Neural cell (in vitro differentiated cells): ENCODE results near the gene ASPDH. TPM values are rescaled to one million over a fixed set of nuclear protein-coding genes. Genes with fewer than 3 reads are reported as not detected.

Experiments used
- H2AFZ ChIP-seq: fragments of 200-600, 300-800 bp; sonication (generic), shearing (Covaris generic); 2 replicates; pipeline ENCODE4 v1.6.0; 2014; ENCODE audit warnings: low read depth, mild to moderate bottlenecking, antibody characterized with exemption, low read length, moderate library complexity
- H3F3A ChIP-seq: fragments of 200-600 bp; shearing (Covaris generic); 2 replicates; pipeline ENCODE4 v1.6.1; 2016; ENCODE audit warnings: mild to moderate bottlenecking, moderate library complexity, mixed read lengths, antibody characterized with exemption, low read length; ENCODE audit not compliant: insufficient read depth, poor library complexity, severe bottlenecking
- H3K27ac ChIP-seq: fragments of 200-600, 300-800 bp; sonication (generic), shearing (Covaris generic); 2 replicates; pipeline ENCODE4 v1.5.1; 2014; ENCODE audit warnings: mild to moderate bottlenecking, low read length, moderate library complexity
- H3K27me3 ChIP-seq: fragments of 300-800, 200-600 bp; sonication (generic), shearing (Covaris generic); 2 replicates; pipeline ENCODE4 v1.6.0; 2014; ENCODE audit warnings: mild to moderate bottlenecking, low read depth, low read length, moderate library complexity; ENCODE audit not compliant: insufficient read depth
- H3K36me3 ChIP-seq: fragments of 300-800, 200-600 bp; sonication (generic), shearing (Covaris generic); 2 replicates; pipeline ENCODE4 v1.5.1; 2014; ENCODE audit warnings: mild to moderate bottlenecking, antibody characterized with exemption, low read length, moderate library complexity; ENCODE audit not compliant: insufficient read depth
- H3K4me2 ChIP-seq: fragments of 300-800, 200-600 bp; sonication (generic), shearing (Covaris generic); 2 replicates; pipeline ENCODE4 v1.6.0; 2014; ENCODE audit warnings: mild to moderate bottlenecking, low read length
- H3K4me3 ChIP-seq: fragments of 300-800, 200-600 bp; sonication (generic), shearing (Covaris generic); 2 replicates; pipeline ENCODE4 v1.5.1; 2014; ENCODE audit warnings: mild to moderate bottlenecking, low read length, moderate library complexity
- H3K79me2 ChIP-seq: fragments of 200-600 bp; shearing (Covaris generic); replicated peaks from 2 replicates; pipeline ENCODE4 v1.6.0; 2014; ENCODE audit warnings: mild to moderate bottlenecking, low read length, moderate library complexity; ENCODE audit not compliant: insufficient read depth
- H3K9ac ChIP-seq: fragments of 300-800, 200-600 bp; sonication (generic), shearing (Covaris generic); 2 replicates; pipeline ENCODE4 v1.6.1; 2016; ENCODE audit warnings: mild to moderate bottlenecking, low read length, mixed read lengths
- H3K9me2 ChIP-seq: fragments of 200-600 bp; shearing (Covaris generic); 2 replicates; pipeline ENCODE4 v1.6.1; 2016; ENCODE audit warnings: mild to moderate bottlenecking, low read length, mixed read lengths; ENCODE audit not compliant: insufficient read depth
- H3K9me3 ChIP-seq: fragments of 200-600, 300-800 bp; sonication (generic), shearing (Covaris generic); 2 replicates; pipeline ENCODE4 v1.6.1; 2016; ENCODE audit warnings: mild to moderate bottlenecking, mixed run types, low read length, moderate library complexity, mixed read lengths
- H4K20me1 ChIP-seq: fragments of 200-600 bp; shearing (Covaris generic); 2 replicates; pipeline ENCODE4 v1.6.1; 2016; ENCODE audit warnings: mild to moderate bottlenecking, mixed run types; ENCODE audit not compliant: insufficient read depth
- CTCF ChIP-seq: fragments of 450-650 bp; IDR thresholded peaks from 2 replicates; pipeline ENCODE4 v1.5.1; 2014; ENCODE audit warnings: antibody characterized with exemption, mild to moderate bottlenecking, moderate library complexity; ENCODE audit not compliant: poor library complexity, severe bottlenecking
- EP300 ChIP-seq: fragments of 450-650 bp; conservative IDR thresholded peaks from 2 replicates; pipeline ENCODE4 v1.6.1; 2014; ENCODE audit warnings: antibody characterized with exemption, mild to moderate bottlenecking, moderate library complexity; ENCODE audit not compliant: poor library complexity, severe bottlenecking
- EZH2 ChIP-seq: fragments of 200-600, 300-800 bp; shearing (Covaris generic), sonication (generic); IDR thresholded peaks from 2 replicates; pipeline ENCODE4 v1.6.1; 2014; ENCODE audit warnings: antibody characterized with exemption, low read length, borderline replicate concordance, mild to moderate bottlenecking; ENCODE audit not compliant: insufficient read depth, poor library complexity, severe bottlenecking
- MXI1 ChIP-seq: fragments of 450-650 bp; conservative IDR thresholded peaks from 2 replicates; pipeline ENCODE4 v1.6.1; 2014; ENCODE audit warnings: antibody characterized with exemption, mild to moderate bottlenecking; ENCODE audit not compliant: poor library complexity, severe bottlenecking
- POLR2AphosphoS5 ChIP-seq: IDR thresholded peaks from 2 replicates; pipeline ENCODE4 v1.6.1; 2012
- RAD21 ChIP-seq: fragments of 450-650 bp; conservative IDR thresholded peaks from 2 replicates; pipeline ENCODE4 v1.6.1; 2014; ENCODE audit warnings: antibody characterized with exemption, mild to moderate bottlenecking, moderate library complexity
- REST ChIP-seq: IDR thresholded peaks from 2 replicates; pipeline ENCODE4 v1.6.1; 2012; ENCODE audit warnings: borderline replicate concordance
- SMC3 ChIP-seq: fragments of 450-650 bp; conservative IDR thresholded peaks from 2 replicates; pipeline ENCODE4 v1.6.1; 2014; ENCODE audit warnings: antibody characterized with exemption, mild to moderate bottlenecking, moderate library complexity; ENCODE audit not compliant: poor library complexity
- TAF1 ChIP-seq: IDR thresholded peaks from 2 replicates; pipeline ENCODE4 v1.6.1; 2012; ENCODE audit warnings: low read depth
- polyA plus RNA-seq: library from polyadenylated mRNA; depleted of rRNA; stranded (reverse); fragments of >200 nt; gene quantifications from 2 replicates; pipeline ENCODE4 v1.2.3, GENCODE V29; 2014

ASPDH gene
- polyA plus RNA-seq, 1 donor from 2014 or later: not detected

- H3K9me2 ChIP-seq: no peaks in the 10 kb centered on the region
- TF ChIP-seq MXI1 (no peak), EZH2 (no peak), EP300 (no peak), CTCF (no peak), SMC3 (no peak), POLR2AphosphoS5 (no peak), RAD21 (no peak), TAF1 (no peak), REST (no peak)
- no peak overlapping the region for H3K4me3 ChIP-seq
- no peaks in the 10 kb centered on the region for H4K20me1 ChIP-seq
- no peaks in the 10 kb centered on the region for H3K9me3 ChIP-seq
- no peaks in the 10 kb centered on the region for H3K79me2 ChIP-seq
- no peaks in the 10 kb centered on the region for H3K36me3 ChIP-seq
- H3K9ac ChIP-seq: no peak overlapping the region
- H3K4me2 ChIP-seq: no peak overlapping the region
- no peak overlapping the region for H3K27ac ChIP-seq
- H3K27me3 ChIP-seq: peaks cover 34% of the 10 kb centered on the region
- H3F3A ChIP-seq: no peaks in the 10 kb centered on the region
- no peak overlapping the region for H2AFZ ChIP-seq
Measured at GRCh38 chr19:50490411-50490811, 23.3 kb downstream of the ASPDH start.

- no peak overlapping the region for H3K4me2 ChIP-seq
- no peaks in the 10 kb centered on the region for H3K9me2 ChIP-seq
- no peaks in the 10 kb centered on the region for H4K20me1 ChIP-seq
- H3K36me3 ChIP-seq: no peaks in the 10 kb centered on the region
- H3F3A ChIP-seq: no peaks in the 10 kb centered on the region
- no peak for TF ChIP-seq SMC3
- peak; percentile 9 for TF ChIP-seq POLR2AphosphoS5
- TF ChIP-seq MXI1: no peak
- TF ChIP-seq CTCF: no peak
- no peaks in the 10 kb centered on the region for H3K9me3 ChIP-seq
- no peak overlapping the region for H3K27ac ChIP-seq
- no peak overlapping the region for H3K9ac ChIP-seq
- H3K4me3 ChIP-seq: no peak overlapping the region
- no peaks in the 10 kb centered on the region for H3K79me2 ChIP-seq
- no peak overlapping the region for H2AFZ ChIP-seq
- H3K27me3 ChIP-seq: peaks cover 34% of the 10 kb centered on the region
Measured at GRCh38 chr19:50489461-50490011, 24.2 kb downstream of the ASPDH start.
